Fibroblast of skin of back (primary cell): ENCODE measurements around the gene ZBTB5.
A peak's percentile ranks its signal among the peaks of the same experiment; 100 is the strongest.
"Not testable (repeated sequence)": the region's sequence is repeated elsewhere in the genome, so short reads cannot be mapped to it uniquely, and the experiment has no call there.

ENCODE experiments used
- DNase-seq: peaks from one replicate; pipeline ENCODE4 v3.0.0-alpha.2; 2013

The ZBTB5 gene

DNA sequence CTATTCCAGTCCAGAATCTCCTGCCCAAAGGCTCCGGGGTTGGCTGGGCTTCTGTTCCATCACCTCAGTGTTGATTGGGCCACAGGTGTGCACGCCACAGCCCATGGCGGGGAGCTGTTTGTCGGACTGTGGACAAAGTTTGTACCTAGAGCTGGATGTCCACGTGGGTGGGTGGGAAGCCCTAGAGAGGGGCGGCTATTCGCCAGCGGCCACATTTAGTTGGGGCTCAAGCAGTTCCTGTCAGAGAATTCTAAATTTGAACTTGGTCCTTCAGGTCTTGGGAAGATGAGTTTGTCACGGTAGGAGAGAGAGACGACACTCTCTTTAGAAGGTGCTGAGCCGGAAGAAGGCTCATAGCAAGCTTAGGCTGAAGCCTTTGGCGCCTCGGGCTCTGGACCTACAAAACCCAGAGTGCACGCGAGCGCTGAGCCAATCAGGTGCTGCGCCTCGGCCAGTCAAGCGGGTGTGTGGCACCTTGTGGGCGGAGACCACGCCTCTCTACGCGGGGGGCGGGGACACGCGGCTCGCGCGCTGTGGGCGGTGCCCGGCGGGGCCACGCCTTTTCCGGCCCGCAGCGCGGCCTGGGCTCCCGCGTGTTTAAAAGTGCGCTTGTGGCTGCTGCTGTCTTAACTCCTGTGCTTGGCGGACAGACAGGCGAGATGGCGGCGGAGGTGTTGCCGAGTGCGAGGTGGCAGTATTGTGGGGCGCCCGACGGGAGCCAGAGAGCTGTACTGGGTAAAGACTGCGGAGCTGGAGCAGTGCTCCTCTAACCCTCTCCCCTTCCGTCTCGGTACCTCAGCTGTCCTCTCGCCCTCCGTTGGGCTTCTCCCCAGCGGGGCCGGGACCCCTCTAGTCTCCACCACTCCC lies 20.4 kb upstream of the ZBTB5 start, which contains the start of gene POLR1E:
POLR1E (plus strand) TSS at position 560 of the 867 bp plus-strand sequence; CDS start at position 660, 100 bp downstream.
- peak; percentile 91 for DNase-seq

DNA sequence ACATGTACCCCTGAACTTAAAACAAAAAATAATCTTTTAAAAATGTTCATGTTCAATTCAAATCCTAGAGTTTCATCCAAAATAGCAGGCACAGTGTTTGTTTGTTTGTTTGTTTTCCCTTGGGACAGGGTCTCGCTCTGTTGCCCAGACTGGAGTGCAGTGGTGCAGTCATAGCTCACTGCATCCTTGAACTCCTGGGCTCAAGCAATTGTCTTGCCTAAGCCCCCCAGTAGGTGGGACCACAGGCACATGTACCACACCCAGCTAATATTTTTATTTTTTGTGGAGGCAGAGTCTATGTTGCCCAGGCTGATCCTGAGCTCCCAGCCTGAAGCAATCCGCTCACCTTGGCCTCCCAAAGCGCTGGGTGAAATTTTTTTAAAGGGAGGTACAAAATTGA lies 15.5 kb upstream of the ZBTB5 start:
- no peak for DNase-seq

DNA sequence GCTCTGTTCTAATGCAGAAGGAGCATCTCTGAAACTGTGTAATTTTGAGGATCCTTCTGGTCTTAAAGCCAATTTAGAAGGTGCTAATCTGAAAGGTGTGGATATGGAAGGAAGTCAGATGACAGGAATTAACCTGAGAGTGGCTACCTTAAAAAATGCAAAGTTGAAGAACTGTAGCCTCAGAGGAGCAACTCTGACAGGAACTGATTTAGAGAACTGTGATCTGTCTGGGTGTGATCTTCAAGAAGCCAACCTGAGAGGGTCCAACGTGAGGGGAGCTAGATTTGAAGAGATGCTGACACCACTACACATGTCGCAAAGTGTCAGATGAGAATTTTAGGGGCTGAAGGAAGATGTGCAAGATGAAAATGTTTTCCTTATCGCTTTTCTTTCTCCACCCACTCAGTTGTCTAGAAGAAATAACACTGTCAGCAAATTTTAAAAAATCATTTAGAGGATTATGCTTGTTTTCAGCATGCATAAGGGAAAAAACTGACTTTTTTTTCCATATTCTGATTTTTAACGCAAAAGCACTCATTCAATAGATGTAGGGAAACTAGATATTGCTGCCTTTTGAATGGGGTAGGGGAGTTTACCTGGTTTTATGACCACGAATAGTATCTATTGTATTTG lies 12.9 kb upstream of the ZBTB5 start:
- not testable (repeated sequence) for DNase-seq

DNA sequence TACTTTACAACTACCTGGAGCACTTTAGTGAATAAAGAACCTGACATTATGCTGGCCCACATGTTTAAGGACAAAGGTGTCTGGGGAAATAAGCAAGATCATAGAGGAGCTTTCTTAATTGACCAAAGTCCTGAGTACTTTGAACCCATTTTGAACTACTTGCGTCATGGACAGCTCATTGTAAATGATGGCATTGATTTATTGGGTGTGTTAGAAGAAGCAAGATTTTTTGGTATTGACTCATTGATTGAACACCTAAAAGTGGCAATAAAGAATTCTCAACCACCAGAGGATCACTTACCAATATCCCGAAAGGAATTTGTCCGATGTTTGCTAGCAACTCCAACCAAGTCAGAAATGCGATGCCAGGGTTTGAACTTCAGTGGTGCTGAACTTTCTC lies 12.2 kb upstream of the ZBTB5 start:
- DNase-seq, result not testable (repeated sequence)

DNA sequence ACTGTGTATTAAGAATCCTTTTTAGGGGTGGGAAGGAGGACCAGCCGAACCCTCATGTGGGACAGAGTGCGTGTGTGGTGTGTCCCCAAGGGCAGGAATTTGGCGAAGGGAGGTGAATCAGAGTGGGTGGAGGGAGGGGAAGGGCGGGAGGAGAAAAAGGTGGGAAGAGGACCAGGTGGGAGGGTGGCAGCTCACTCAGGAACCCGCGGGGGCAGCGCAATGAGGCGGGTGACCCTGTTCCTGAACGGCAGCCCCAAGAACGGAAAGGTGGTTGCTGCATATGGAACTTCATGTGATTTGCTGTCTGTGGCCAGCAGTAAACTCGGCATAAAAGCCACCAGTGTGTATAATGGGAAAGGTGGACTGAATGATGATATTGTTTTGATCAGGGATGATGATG lies 11.7 kb upstream of the ZBTB5 start:
- no peak for DNase-seq

DNA sequence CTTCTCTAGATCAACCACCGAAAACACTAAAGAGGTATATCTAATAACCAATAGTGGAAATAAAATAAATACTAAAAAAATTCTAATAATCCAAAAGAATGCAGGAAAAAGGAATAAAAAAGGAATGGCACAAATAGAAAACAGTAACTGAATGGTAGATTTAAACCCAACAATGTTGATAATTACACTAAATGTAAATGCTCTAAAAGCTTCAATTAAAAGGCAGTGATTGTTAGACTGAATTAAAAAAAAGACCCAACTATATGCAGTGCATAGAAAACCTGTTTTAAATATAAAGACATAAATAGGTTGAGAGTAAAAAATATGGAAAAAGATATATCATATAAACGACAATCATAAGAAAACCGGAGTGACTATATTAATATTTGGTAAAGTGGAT lies 9.2 kb upstream of the ZBTB5 start:
- no peak for DNase-seq

DNA sequence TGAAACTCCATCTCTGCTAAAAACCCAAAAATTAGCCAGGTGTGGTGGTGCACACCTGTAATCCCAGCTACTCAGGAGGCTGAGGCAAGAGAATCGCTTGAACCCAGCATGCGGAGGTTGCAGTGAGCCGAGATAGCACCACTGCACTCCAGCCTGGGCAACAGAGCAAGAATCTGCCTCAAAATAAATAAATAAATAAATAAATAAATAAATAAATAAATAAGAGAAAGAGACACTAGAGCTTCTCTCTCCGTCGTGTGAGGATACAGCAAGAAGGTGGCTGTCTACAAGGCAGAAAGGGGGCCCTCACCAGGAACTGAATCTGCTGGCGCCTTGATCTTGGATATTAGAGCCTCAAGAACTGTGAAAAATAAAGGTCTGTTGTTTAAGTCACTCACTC lies 8.7 kb upstream of the ZBTB5 start:
- not testable (repeated sequence) for DNase-seq

DNA sequence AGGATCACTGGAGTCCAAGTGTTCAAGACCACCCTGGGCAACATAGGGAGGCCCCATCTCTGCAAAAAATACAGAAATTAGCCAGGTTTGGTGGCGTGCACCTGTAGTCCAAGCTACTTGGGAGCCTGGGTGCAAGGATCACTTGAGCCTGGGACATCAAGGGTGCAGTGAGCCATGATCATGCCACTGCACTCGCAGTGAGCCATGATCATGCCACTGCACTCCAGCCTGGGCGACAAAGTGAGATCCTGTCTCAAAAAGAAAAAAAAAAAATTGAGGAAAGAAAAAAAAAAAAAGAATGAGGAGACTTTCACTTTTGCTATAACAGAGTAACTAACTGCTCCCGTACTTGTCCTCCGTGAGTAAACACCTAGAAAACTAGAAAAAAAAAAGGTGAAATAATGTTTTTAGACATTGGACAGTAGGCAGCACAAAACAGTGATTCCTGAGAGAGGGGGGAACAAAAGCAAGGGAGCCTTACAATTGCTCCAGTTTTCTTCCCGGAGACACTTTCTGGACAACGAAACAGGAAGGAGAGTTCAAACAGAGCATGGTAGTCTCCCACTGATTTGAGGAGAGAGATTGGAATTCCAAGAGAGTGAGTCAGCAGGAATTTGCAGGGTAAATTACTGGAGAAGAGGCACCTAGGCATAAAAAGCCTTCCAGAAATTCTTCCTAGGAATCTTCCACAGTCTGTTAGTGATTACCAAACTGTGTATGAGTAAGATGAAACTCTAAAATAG lies 6.9 kb upstream of the ZBTB5 start:
- peak; percentile 99 for DNase-seq

DNA sequence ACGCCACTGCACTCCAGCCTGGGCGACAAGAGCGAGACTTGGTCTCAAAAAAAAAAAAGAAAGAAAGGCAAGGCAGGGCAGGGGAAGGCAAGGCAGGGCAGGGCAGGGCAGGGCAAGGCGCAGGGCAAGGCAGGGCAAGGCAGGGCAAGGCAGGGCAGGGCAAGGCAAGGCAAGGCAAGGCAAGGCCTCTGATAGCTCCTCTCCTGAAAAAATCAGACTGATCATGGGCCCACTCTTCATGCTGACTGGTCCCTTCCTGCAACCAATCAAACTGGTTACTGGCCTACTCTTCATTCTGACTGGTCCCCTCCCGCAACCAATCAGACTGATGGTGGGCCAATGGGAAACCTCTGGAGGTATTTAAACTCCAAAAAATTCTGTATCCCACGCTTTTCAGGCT lies 3.4 kb upstream of the ZBTB5 start:
- DNase-seq, result no peak

DNA sequence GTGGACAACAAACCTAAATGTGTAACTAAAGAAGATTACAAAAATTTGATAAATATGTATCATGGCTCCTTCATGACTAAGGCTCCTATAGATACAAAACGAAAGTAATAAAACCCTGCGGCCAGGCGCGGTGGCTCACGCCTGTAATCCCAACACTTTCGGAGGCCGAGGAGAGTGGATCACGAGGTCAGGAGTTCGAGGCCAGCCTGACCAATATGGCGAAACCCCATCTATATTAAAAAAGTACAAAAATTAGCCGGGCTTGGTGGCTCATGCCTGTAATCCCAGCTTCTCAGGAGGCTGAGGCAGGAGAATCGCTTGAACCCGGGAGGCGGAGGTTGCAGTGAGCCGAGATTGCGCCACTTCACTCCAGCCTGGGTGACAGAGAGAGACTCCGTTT lies 2.3 kb upstream of the ZBTB5 start:
- DNase-seq, result not testable (repeated sequence)

DNA sequence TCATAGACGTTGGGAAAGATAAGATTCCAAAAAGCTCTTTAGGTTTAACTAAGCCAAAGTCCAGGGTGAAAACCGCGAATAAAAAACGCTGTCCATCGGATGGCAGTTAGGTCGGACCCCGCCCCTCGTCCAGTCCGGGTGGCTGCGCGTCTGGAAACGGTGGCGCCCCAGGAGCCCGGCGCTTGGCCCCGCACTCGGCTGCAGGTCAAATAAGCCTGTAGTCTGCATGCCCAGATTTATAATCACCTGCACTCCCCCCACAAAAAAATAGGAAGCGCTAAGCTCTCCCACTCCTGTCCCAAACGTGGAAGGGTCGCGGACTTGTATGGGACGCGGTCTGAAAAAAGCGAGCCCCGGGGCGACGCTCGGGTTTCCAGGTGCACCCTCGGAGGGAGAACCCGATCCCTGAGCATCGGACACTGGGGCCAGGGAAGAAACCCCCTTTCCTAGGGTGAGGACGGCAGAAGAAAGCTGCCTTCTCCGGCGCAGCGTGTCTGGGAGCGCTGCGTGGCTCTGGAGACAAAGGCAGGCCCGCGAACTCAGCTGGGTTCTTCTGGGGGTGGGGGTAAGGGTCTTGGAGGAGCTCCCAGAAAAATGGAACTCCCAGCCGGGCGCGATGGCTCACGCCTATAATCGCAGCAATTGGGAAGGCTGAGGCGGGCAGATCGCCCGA lies 923 bp upstream of the ZBTB5 start:
- peak; percentile 84 for DNase-seq

DNA sequence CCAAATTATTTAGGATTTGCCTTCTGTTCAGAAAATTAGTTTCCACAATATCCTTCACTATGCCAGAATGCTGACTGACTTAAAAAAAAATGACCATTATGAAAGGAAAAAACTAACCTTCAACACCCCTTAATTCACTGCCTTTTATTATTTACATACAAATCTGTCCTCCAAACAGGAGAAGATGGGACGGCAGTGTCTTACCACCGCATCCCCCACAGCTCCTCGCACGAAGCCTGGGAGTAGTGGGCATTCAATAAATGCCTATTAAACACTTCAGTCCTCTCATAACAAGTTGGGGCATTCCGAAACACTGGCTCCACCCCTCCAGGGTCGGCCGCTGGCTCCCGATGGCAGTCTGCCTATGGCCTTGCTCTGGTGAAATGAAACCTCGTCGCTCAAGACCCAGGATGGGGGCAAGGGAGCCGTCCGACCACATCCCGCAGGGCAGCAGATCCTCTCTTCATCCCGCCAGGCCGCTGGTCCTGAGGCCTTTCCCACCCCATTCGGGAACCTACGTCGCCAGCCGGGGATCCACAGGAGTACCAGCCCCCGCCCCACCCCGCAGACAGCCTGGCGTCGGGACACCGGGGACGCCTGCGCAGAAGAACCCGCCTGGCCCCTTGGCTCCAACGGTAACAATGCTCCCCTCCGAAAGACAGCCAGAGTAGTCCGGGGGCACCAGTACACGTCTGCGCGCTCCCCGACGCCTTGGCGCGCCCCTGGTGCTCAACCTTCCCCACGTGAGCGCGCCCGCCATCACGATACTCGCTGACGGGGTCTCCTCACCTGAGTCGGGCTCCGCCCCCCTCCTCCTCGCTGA lies 613 bp downstream of the ZBTB5 start:
- peak; percentile 75 for DNase-seq

DNA sequence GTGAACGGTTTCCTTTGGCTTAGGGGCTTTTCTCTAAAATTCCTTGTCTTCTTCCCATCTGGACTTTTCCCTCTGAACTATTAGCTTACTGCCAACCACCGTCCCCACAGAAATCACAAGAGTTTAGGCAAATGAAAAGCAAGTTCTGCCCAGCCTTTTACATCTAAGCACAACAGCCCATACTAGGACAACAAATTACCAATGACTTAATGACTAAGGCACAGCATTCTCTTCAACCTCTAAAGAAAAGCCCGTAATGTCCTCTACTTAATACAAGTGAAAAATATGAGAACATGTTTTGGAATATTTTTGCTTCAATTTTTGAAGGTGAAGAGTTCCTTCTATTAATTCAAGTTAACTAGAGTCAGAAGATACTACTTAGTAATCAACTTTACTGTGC lies 1.2 kb downstream of the ZBTB5 start:
- no peak for DNase-seq

DNA sequence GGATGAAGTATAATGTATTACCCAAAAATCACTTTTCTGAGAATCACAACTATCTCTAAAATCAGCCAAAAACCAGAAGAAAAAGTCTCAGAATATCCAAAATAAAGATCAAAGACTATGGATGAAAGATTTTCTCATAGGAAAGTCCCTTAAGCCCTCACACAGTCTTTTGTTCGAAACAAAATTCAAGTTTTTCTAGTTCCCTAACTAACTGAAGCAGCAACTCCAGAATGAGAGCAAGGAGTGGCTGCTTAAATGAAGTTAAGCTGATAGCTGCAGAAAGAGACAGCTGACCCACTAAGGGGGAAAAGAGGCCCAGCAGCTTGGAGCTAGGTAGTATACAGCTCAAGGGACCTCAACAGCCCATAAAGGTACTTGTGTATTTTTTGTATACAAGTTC lies 8.4 kb downstream of the ZBTB5 start:
- no peak for DNase-seq

DNA sequence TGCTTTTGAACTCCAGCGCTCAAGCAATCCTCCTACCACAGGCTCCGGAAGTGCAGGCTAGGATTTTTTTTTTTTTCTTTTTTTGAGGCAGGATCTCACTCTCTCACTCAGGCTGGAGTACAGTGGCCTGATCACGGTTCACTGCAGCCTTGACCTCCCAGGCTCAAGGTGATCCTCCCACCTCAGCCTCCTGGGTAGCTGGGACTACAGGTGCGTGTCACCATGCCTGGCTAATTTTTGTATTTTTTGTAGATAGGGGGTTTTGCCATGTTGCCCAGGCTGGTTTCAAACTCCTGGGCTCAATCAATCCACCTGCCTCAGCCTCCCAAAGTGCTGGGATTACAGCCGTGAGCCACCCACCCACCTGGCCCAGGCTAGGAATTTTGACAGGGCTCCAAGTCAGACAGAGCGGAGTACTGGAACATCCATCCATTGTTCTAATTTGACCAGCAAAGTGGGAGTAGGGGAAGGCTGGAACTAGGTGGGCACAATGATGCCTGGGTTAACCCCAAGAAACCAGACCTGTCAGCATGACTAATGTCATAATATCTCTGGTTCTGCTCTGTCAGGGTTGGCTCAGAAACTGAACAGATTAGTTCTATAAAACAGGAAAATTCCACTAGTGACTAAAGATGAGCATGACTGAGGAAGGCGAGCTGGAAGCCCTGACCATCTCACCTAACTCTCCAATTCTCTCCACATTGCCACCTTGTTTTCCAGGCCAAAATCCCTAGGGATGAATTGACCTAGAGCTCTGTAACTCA lies 9.2 kb downstream of the ZBTB5 start:
- no peak for DNase-seq

DNA sequence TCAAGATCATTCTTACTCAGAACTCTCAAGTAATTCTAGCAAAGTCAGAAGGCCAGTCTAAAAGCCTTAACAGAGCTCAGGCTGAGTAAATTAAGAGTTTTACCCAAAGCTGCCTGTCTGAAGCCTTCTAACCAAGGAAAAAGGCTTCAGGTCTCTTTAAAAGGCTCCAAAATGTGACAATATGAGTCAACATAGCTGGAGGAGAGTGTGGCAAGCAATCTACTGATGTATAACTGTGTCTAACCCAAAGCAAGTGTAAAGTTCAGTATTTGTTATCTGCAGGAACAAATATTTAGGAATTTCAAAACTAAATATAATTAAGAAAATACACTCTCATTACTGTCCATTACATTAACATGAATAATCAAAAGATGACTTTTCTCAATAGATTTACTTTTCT lies 11.0 kb downstream of the ZBTB5 start:
- DNase-seq, result no peak

DNA sequence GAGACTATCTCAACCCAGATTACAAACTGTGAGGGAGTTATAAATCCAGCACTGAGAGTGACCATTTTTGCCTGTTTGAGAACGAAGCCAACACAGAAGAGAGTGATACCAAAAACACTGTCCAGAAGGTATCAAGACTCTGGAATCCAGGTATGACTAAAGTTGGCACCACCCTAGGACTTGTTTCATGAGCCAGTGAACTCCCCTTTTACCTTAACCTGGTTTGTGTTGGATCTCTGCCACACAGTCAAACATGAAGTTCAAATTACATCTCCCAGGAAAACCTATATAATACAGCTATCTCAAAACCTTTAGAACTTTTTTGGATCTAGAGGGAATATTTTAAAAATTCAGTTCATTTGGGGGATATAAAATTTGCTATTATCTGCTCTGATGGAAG lies 11.4 kb downstream of the ZBTB5 start:
- no peak for DNase-seq

DNA sequence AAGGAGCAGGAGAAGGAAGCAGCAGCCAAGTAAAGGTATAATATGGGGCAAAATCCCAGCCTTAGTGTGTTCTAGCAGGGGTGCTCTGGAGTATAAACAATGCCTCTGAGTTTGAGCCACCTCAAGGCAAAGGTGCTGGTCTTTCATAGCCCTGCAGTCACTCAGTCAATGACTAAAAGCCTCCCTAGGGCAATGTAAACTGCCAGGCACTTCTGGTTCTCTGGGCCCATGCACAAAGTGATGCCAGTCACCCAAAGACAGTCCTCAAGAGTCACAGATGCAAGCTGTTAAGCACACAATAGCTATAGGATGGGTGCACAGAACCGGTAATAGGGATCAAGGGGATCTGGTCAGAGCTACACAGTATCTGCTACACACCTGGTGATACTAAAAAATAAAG lies 12.6 kb downstream of the ZBTB5 start:
- no peak for DNase-seq

DNA sequence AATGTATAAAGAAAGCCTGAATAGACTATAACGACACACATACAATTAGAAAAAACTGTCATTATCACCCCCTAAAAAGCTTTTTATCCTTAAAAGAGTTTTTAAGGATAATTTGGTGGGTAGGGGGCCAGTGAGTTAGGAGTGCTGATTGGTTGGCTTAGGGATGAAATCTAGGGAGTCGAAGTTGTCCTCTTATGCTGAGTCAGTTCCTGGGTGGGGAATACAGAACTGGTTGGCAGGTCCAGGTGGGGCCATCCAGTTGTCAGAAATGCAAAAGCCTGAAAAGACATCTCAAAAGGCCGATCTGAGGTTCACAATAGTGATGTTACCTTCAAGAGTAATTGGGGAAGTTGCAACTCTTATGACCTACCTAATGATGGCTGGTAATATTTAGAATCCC lies 13.6 kb downstream of the ZBTB5 start:
- DNase-seq, result no peak

DNA sequence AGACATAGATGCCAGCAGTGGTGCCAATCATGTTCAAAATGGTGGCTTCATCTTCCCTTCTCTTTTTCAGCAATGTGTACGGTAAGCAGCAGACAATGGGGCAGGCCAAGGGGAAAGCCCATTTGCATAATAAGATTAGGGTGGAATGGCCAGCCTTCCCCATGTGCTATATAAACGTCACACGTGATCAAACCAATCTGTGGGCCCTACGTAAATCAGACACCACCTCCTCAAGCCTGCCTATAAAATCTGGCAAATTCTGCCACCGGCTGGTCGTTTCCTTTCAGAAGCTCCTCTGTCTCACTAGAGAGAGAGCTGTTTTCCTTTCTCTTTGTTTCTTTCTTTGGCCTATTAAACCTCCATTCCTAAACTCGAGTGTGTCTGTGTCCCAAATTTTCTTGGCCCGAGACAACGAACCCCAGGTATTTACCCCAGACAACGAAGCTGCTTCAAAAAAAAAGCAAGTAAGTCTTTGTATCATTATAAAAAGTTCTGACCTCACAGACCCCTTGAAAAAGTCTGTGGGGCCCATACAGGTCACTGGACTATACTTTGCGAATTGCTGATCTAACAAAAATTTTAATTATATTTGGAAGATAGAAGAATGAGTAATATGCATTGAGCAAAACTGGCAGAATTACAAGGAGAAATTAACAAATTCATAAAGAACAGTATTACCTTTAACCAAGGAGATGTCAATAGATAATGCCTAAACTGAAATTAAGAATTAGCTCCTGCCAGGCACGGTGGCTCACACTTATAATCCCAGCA lies 15.2 kb downstream of the ZBTB5 start:
- DNase-seq, result no peak
